Astrocyte (in vitro differentiated cells and primary cell): ENCODE measurements around the gene ZBTB24. TPM values are rescaled to one million over a fixed set of nuclear protein-coding genes. Genes with fewer than 3 reads are reported as not detected.

Source experiments
- DNase-seq: peaks from one replicate; pipeline ENCODE4 v3.0.0-alpha.2; 2010; ENCODE audit warnings: low read depth
- FAIRE-seq: peaks from 2 replicates; lab custom pipeline; 2011; peaks lifted over from hg19 to GRCh38; lab: Jason Lieb, UNC
- H2AFZ ChIP-seq: 2 replicates; pipeline ENCODE4 v1.6.0; 2012; ENCODE audit warnings: low read depth, low read length, inconsistent platforms
- H3K27ac ChIP-seq: 2 replicates; pipeline ENCODE4 v1.5.1; 2011; ENCODE audit warnings: low read depth, low read length, inconsistent platforms
- H3K27me3 ChIP-seq: 2 replicates; pipeline ENCODE4 v1.6.0; 2011; ENCODE audit warnings: low read length, inconsistent platforms; ENCODE audit not compliant: insufficient read depth
- H3K36me3 ChIP-seq: 2 replicates; pipeline ENCODE4 v1.5.1; 2011; ENCODE audit warnings: low read length, inconsistent platforms; ENCODE audit not compliant: insufficient read depth
- H3K4me1 ChIP-seq: 2 replicates; pipeline ENCODE4 v1.5.1; 2011; ENCODE audit warnings: low read length, inconsistent platforms; ENCODE audit not compliant: insufficient read depth
- H3K4me2 ChIP-seq: 2 replicates; pipeline ENCODE4 v1.6.0; 2012; ENCODE audit warnings: low read length, inconsistent platforms
- H3K4me3 ChIP-seq: 2 replicates; pipeline ENCODE4 v1.5.1; 2011; ENCODE audit warnings: low read depth, mild to moderate bottlenecking, low read length, inconsistent platforms; ENCODE audit not compliant: insufficient read depth
- H3K79me2 ChIP-seq: 2 replicates; pipeline ENCODE4 v1.6.0; 2012; ENCODE audit warnings: mild to moderate bottlenecking, low read length, inconsistent platforms; ENCODE audit not compliant: insufficient read depth
- H3K9ac ChIP-seq: 2 replicates; pipeline ENCODE4 v1.6.0; 2012; ENCODE audit warnings: mild to moderate bottlenecking, low read length, inconsistent platforms
- H3K9me3 ChIP-seq: 2 replicates; pipeline ENCODE4 v1.5.1; 2012; ENCODE audit warnings: low read depth, mild to moderate bottlenecking, low read length, inconsistent platforms; ENCODE audit not compliant: insufficient read depth
- H4K20me1 ChIP-seq: 2 replicates; pipeline ENCODE4 v1.6.0; 2012; ENCODE audit warnings: low read length, inconsistent platforms; ENCODE audit not compliant: insufficient read depth
- H3K27ac Mint-ChIP-seq: one replicate; pipeline ENCODE4 v1.8.0; 2021; ENCODE audit warnings: mild to moderate bottlenecking, mixed read lengths; ENCODE audit not compliant: unreplicated experiment
- H3K27me3 Mint-ChIP-seq: one replicate; pipeline ENCODE4 v1.8.0; 2021; ENCODE audit warnings: low read depth, mixed read lengths; ENCODE audit not compliant: unreplicated experiment
- H3K36me3 Mint-ChIP-seq: one replicate; pipeline ENCODE4 v1.8.0; 2021; ENCODE audit warnings: low read depth, mixed read lengths; ENCODE audit not compliant: unreplicated experiment
- H3K4me1 Mint-ChIP-seq: one replicate; pipeline ENCODE4 v1.8.0; 2021; ENCODE audit warnings: low read depth, mixed read lengths; ENCODE audit not compliant: unreplicated experiment
- H3K4me3 Mint-ChIP-seq: one replicate; pipeline ENCODE4 v1.8.0; 2021; ENCODE audit warnings: mild to moderate bottlenecking, moderate library complexity, mixed read lengths; ENCODE audit not compliant: unreplicated experiment
- H3K9me3 Mint-ChIP-seq: one replicate; pipeline ENCODE4 v1.8.0; 2021; ENCODE audit warnings: mild to moderate bottlenecking, mixed read lengths; ENCODE audit not compliant: unreplicated experiment
- CTCF ChIP-seq: IDR thresholded peaks from 2 replicates; pipeline ENCODE4 v1.5.1; 2011; ENCODE audit warnings: low read depth, mild to moderate bottlenecking, inconsistent platforms, low read length, moderate library complexity; ENCODE audit not compliant: insufficient read depth
- EZH2 ChIP-seq: IDR thresholded peaks from 2 replicates; pipeline ENCODE4 v1.6.1; 2012; ENCODE audit warnings: mild to moderate bottlenecking, low read length, inconsistent platforms; ENCODE audit not compliant: insufficient read depth
- total RNA-seq: library from RNA; stranded (reverse); gene quantifications from 2 replicates; pipeline ENCODE4 v1.2.1, GENCODE V29; 2021

The ZBTB24 gene
- total RNA-seq, 1 donor from 2014 or later, result 9.3 TPM

- DNase-seq, result no peak
- Mint-ChIP-seq H3K36me3 (peaks cover 8% of the 10 kb centered on the region), H3K27me3 (no peaks in the 10 kb centered on the region), H3K4me1 (peaks cover 18% of the 10 kb centered on the region), H3K4me3 (peak overlapping the region; percentile 71), H3K27ac (no peak overlapping the region), H3K9me3 (no peaks in the 10 kb centered on the region)
- no peak for FAIRE-seq
- H3K4me2 ChIP-seq, result peak overlapping the region; percentile 56
- H3K9ac ChIP-seq, result no peak overlapping the region
- no peak overlapping the region for H3K27ac ChIP-seq
- H2AFZ ChIP-seq, result no peak overlapping the region
- H3K79me2 ChIP-seq, result peaks cover 63% of the 10 kb centered on the region
- H3K27me3 ChIP-seq, result no peaks in the 10 kb centered on the region
- peaks cover 22% of the 10 kb centered on the region for H3K36me3 ChIP-seq
- TF ChIP-seq EZH2, result no peak
- TF ChIP-seq CTCF, result no peak
- H3K4me3 ChIP-seq, result peak overlapping the region; percentile 23
- peaks cover 33% of the 10 kb centered on the region for H4K20me1 ChIP-seq
- H3K4me1 ChIP-seq, result peaks cover 12% of the 10 kb centered on the region
- H3K9me3 ChIP-seq, result no peaks in the 10 kb centered on the region
Observed at GRCh38 chr6:109478841-109479624, 4.0 kb downstream of the ZBTB24 start.

- no peak for TF ChIP-seq EZH2
- TF ChIP-seq CTCF, result no peak
- Mint-ChIP-seq H3K4me3 (peak overlapping the region; percentile 71), H3K4me1 (peaks cover 18% of the 10 kb centered on the region), H3K9me3 (no peaks in the 10 kb centered on the region), H3K27me3 (no peaks in the 10 kb centered on the region), H3K36me3 (peaks cover 9% of the 10 kb centered on the region), H3K27ac (no peak overlapping the region)
- Histone ChIP-seq H3K9ac (no peak overlapping the region), H3K79me2 (peaks cover 65% of the 10 kb centered on the region), H3K4me2 (peak overlapping the region; percentile 56), H2AFZ (no peak overlapping the region), H3K27me3 (no peaks in the 10 kb centered on the region), H3K9me3 (no peaks in the 10 kb centered on the region), H3K27ac (no peak overlapping the region), H3K4me1 (peaks cover 12% of the 10 kb centered on the region), H4K20me1 (peaks cover 36% of the 10 kb centered on the region), H3K4me3 (no peak overlapping the region), H3K36me3 (peaks cover 27% of the 10 kb centered on the region)
- DNase-seq, result no peak
- FAIRE-seq, result no peak
Observed at GRCh38 chr6:109478222-109478805, 4.7 kb downstream of the ZBTB24 start.
